ENCODE data around the gene SPACA9.

DNA sequence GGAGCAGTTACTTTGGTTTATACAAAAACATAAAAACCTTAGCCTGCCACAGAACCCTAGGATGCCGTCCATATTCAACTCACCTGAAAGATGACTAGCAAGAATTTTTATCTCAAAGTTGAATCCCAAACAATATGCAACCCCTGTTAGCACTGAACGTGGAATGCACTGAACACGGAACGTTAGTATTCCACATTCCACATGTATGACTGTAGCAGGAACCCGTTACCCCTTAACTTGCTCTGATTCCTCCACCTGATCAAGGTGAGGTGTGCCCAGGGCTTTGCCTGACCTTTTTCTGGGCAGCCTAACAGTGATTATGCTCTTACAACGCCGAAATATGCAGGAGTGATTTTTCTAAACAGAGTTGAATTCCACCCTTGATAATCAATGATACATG lies 44.4 kb upstream of the SPACA9 start:
- TF ChIP-seq CTCF (conservative IDR thresholded peaks at IDR 0.05 in 1 of 2, IDR thresholded peaks at IDR 0.05 in 1 of 2; ENCODE audit: extremely low read depth in 1 of 2, insufficient read depth in 1 of 2, low read depth in 1 of 2, low read length in 2 of 2) (no peak), EZH2 (IDR thresholded peaks at IDR 0.05; ENCODE audit: borderline replicate concordance, low read length) (no peak)
